KMS-11 (cell line): Measurements from ENCODE around the gene ABCA3.

Experiments
- H2AFZ ChIP-seq: fragments of 200-600 bp; sonication (generic); 2 replicates; pipeline ENCODE4 v1.6.1; 2016; ENCODE audit warnings: antibody characterized with exemption, mixed run types, low read depth
- H3K27ac ChIP-seq: fragments of 200-600 bp; sonication (generic); 2 replicates; pipeline ENCODE4 v1.6.1; 2016; ENCODE audit warnings: mild to moderate bottlenecking, mixed run types
- H3K27me3 ChIP-seq: fragments of 200-600 bp; sonication (generic); 2 replicates; pipeline ENCODE4 v1.6.1; 2017; ENCODE audit warnings: mild to moderate bottlenecking, low read depth, mixed run types, moderate library complexity; ENCODE audit not compliant: insufficient read depth
- H3K36me3 ChIP-seq: fragments of 200-600 bp; sonication (generic); 2 replicates; pipeline ENCODE4 v1.6.1; 2017; ENCODE audit warnings: mild to moderate bottlenecking, mixed run types; ENCODE audit not compliant: insufficient read depth
- H3K4me1 ChIP-seq: fragments of 200-600 bp; sonication (generic); 2 replicates; pipeline ENCODE4 v1.6.1; 2016; ENCODE audit warnings: mild to moderate bottlenecking, low read depth, mixed run types; ENCODE audit not compliant: poor library complexity, severe bottlenecking
- H3K4me2 ChIP-seq: fragments of 200-600 bp; sonication (generic); 2 replicates; pipeline ENCODE4 v1.7.0; 2016; ENCODE audit warnings: mild to moderate bottlenecking, mixed run types
- H3K4me3 ChIP-seq: fragments of 200-600 bp; sonication (generic); IDR thresholded peaks from 2 replicates; pipeline ENCODE4 v1.6.1; 2017; ENCODE audit warnings: low read depth, low read length, mixed read lengths; ENCODE audit not compliant: insufficient read depth
- H3K79me2 ChIP-seq: fragments of 200-600 bp; sonication (generic); 2 replicates; pipeline ENCODE4 v1.6.1; 2016; ENCODE audit warnings: low read depth, mixed run types; ENCODE audit not compliant: insufficient read depth
- H3K9ac ChIP-seq: fragments of 200-600 bp; sonication (generic); 2 replicates; pipeline ENCODE4 v1.6.1; 2016; ENCODE audit warnings: mild to moderate bottlenecking, mixed run types
- H4K20me1 ChIP-seq: fragments of 200-600 bp; sonication (generic); 2 replicates; pipeline ENCODE4 v1.6.1; 2016; ENCODE audit warnings: mild to moderate bottlenecking, mixed run types; ENCODE audit not compliant: insufficient read depth
- TF ChIP-seq, protein P1 (sequence below): fragments of 200-600 bp; sonication (generic); conservative IDR thresholded peaks from 2 replicates; pipeline ENCODE4 v1.6.1; 2017; ENCODE audit warnings: low read depth, mild to moderate bottlenecking, antibody characterized with exemption, low read length, moderate library complexity, mixed read lengths

Gene ABCA3

DNA sequence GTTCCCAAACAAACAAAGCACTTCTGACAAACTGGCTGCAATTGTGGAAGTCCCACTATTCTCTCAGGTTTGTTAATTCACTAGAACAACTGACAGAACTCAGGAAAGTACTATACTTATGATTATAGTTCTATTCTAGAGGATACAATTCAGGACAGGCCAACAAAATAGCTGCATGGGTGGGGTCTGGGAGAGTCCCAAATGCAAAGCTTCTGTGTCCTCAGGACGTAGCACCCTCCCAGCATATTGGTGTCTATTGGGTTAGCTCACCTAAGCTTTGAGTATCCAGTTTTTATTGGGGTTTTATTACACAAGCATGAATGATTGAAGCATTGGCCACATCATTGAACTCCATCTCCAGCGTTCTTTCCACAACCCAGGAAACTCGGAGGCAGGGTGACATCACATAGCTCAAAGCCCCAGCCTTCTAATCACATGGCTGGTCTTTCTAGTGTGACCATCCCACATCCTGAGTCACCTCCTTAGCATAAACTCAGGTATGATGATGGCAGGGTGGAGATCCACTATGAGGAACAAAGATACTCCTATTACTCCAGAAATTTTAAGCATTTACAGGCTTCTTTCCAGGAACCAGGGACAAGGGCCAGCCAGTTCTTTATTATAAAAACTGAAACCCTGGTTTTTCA is 44.8 kb upstream of the ABCA3 start:
- no peak overlapping the region for H2AFZ ChIP-seq

DNA sequence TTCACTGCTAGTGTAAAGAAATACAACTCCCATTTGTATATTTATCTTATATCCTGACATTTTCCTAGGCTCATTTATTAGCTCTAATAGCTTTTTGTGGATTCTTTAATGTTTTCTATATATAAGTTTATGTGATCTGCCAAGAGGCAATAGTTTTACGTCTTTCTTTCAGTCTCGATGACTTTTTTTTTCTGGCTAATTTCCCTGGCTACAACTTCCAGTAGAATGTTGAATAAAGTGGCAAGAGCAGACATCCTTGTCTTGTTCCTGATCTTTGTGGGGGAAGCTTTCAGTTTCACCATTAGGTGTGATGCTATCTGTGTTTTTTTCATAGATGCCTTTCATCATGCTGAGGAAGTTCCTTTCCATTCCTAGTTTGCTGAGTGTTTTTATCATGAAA is 43.9 kb upstream of the ABCA3 start:
- no peak overlapping the region for H3K27ac ChIP-seq
- no peak overlapping the region for H3K4me2 ChIP-seq
- TF ChIP-seq, protein P1, sequence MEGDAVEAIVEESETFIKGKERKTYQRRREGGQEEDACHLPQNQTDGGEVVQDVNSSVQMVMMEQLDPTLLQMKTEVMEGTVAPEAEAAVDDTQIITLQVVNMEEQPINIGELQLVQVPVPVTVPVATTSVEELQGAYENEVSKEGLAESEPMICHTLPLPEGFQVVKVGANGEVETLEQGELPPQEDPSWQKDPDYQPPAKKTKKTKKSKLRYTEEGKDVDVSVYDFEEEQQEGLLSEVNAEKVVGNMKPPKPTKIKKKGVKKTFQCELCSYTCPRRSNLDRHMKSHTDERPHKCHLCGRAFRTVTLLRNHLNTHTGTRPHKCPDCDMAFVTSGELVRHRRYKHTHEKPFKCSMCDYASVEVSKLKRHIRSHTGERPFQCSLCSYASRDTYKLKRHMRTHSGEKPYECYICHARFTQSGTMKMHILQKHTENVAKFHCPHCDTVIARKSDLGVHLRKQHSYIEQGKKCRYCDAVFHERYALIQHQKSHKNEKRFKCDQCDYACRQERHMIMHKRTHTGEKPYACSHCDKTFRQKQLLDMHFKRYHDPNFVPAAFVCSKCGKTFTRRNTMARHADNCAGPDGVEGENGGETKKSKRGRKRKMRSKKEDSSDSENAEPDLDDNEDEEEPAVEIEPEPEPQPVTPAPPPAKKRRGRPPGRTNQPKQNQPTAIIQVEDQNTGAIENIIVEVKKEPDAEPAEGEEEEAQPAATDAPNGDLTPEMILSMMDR = no peak
- H3K36me3 ChIP-seq = no peaks in the 10 kb centered on the region
- no peak overlapping the region for H3K9ac ChIP-seq
- no peaks in the 10 kb centered on the region for H4K20me1 ChIP-seq
- no peaks in the 10 kb centered on the region for H3K4me1 ChIP-seq
- no peaks in the 10 kb centered on the region for H3K27me3 ChIP-seq
- no peak overlapping the region for H3K4me3 ChIP-seq
- no peak overlapping the region for H2AFZ ChIP-seq
- no peaks in the 10 kb centered on the region for H3K79me2 ChIP-seq

More for the DNA sequence above, 44.8 kb upstream of the ABCA3 start:
- Histone ChIP-seq H3K4me3 (no peak overlapping the region), H3K27me3 (no peaks in the 10 kb centered on the region), H3K4me2 (no peak overlapping the region), H4K20me1 (no peaks in the 10 kb centered on the region), H3K4me1 (no peaks in the 10 kb centered on the region), H3K36me3 (no peaks in the 10 kb centered on the region), H3K9ac (no peak overlapping the region), H3K79me2 (no peaks in the 10 kb centered on the region), H3K27ac (no peak overlapping the region)
- TF ChIP-seq, protein P1 = no peak

DNA sequence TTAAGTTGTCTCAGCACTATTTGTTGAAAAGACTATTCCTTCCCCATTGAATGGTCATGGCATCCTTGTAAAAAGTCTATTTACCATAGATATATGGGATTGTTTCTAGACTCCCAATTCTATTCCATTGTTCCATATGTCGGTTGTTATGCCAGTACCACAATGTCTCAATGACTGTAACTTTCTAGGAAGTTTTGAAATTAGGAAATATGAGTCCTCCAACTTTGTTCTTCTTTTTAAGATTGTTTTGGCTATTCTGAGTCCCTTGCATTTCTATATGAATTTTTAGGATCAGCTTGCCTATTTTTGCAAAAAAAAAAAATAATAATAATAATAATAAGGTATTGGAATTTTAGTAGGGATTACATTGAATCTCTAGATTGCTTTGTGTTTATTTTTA is 43.0 kb upstream of the ABCA3 start:
- H3K4me2 ChIP-seq = no peak overlapping the region
- no peaks in the 10 kb centered on the region for H3K36me3 ChIP-seq
- no peak overlapping the region for H2AFZ ChIP-seq
- H3K9ac ChIP-seq = no peak overlapping the region
- no peaks in the 10 kb centered on the region for H3K27me3 ChIP-seq
- H3K4me1 ChIP-seq = no peaks in the 10 kb centered on the region
- TF ChIP-seq, protein P1 = no peak
- no peak overlapping the region for H3K4me3 ChIP-seq
- H3K79me2 ChIP-seq = no peaks in the 10 kb centered on the region
- no peaks in the 10 kb centered on the region for H4K20me1 ChIP-seq
- no peak overlapping the region for H3K27ac ChIP-seq

DNA sequence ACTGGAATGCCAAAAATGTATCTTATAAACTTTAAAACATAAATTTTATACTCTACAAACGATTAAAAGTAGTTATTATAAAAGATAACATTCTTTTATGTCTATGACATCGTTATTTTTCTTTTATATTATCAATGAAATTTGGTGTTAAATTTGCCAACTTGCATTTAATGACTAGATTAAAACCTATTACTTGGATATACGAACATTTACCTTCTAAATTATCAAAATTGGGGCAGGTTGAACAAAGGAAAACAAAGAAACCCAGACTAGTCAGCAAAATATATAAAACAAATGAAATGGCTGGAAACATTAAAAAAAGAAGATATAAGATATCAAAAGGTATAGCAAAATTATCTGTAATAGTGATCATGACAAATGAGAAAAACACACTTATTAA is 34.1 kb upstream of the ABCA3 start:
- H3K4me2 ChIP-seq = no peak overlapping the region
- H3K4me1 ChIP-seq = no peaks in the 10 kb centered on the region
- no peak overlapping the region for H2AFZ ChIP-seq

More for the DNA sequence above, 34.1 kb upstream of the ABCA3 start:
- Histone ChIP-seq H3K27ac (no peak overlapping the region), H4K20me1 (no peaks in the 10 kb centered on the region), H3K27me3 (no peaks in the 10 kb centered on the region), H3K36me3 (no peaks in the 10 kb centered on the region), H3K9ac (no peak overlapping the region), H3K4me3 (no peak overlapping the region), H3K79me2 (no peaks in the 10 kb centered on the region)
- TF ChIP-seq, protein P1 = no peak
